ENCODE data around the gene GPC6.
"Not testable (repeated sequence)": the region's sequence is repeated elsewhere in the genome, so short reads cannot be mapped to it uniquely, and the experiment has no call there.

GPC6 gene

GRCh38 chr13:94209117-94209516 is 982.5 kb downstream of the GPC6 start:
- no peak overlapping the region for H3K4me3 ChIP-seq (replicated peaks; ENCODE audit: low read depth, low read length)
- TF ChIP-seq, protein P1, sequence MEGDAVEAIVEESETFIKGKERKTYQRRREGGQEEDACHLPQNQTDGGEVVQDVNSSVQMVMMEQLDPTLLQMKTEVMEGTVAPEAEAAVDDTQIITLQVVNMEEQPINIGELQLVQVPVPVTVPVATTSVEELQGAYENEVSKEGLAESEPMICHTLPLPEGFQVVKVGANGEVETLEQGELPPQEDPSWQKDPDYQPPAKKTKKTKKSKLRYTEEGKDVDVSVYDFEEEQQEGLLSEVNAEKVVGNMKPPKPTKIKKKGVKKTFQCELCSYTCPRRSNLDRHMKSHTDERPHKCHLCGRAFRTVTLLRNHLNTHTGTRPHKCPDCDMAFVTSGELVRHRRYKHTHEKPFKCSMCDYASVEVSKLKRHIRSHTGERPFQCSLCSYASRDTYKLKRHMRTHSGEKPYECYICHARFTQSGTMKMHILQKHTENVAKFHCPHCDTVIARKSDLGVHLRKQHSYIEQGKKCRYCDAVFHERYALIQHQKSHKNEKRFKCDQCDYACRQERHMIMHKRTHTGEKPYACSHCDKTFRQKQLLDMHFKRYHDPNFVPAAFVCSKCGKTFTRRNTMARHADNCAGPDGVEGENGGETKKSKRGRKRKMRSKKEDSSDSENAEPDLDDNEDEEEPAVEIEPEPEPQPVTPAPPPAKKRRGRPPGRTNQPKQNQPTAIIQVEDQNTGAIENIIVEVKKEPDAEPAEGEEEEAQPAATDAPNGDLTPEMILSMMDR (IDR thresholded peaks at IDR 0.05; ENCODE audit: low read depth, low read length, missing control alignments), result no peak
- DNase-seq (ENCODE audit: extremely low read depth, low read depth), result no peak

GRCh38 chr13:94209913-94210312 is 983.3 kb downstream of the GPC6 start:
- not testable (repeated sequence) for DNase-seq (ENCODE audit: extremely low read depth, low read depth); H3K4me3 ChIP-seq (replicated peaks; ENCODE audit: low read depth, low read length)

GRCh38 chr13:94210816-94211215 is 984.2 kb downstream of the GPC6 start:
- TF ChIP-seq, protein P1 (IDR thresholded peaks at IDR 0.05; ENCODE audit: low read depth, low read length, missing control alignments), result no peak
- no peak overlapping the region for H3K4me3 ChIP-seq (replicated peaks; ENCODE audit: low read depth, low read length)

DNA sequence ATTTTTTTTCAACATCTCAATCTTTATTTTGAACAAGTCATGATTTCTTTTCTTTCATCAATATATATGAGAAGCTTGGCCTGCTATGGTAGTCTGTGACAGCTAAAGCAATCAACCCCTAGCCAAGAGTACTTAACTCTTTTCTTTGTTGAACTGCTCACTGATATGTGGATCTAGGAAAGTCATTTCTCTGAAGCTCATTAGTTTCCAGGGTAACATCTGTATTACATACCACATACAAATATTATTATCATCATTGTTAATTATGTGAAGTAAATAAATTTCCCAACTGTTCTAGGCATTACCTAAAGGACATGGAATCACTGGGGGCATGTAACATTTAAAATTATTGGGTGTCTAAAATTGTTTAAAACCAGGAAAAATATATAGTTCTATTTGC is 985.6 kb downstream of the GPC6 start:
- H3K4me3 ChIP-seq (replicated peaks; ENCODE audit: low read depth, low read length), result no peak overlapping the region
- TF ChIP-seq, protein P1 (IDR thresholded peaks at IDR 0.05; ENCODE audit: low read depth, low read length, missing control alignments), result no peak
- no peak for DNase-seq (ENCODE audit: extremely low read depth, low read depth)

More at GRCh38 chr13:94210816-94211215, 984.2 kb downstream of the GPC6 start:
- DNase-seq (ENCODE audit: extremely low read depth, low read depth), result no peak

DNA sequence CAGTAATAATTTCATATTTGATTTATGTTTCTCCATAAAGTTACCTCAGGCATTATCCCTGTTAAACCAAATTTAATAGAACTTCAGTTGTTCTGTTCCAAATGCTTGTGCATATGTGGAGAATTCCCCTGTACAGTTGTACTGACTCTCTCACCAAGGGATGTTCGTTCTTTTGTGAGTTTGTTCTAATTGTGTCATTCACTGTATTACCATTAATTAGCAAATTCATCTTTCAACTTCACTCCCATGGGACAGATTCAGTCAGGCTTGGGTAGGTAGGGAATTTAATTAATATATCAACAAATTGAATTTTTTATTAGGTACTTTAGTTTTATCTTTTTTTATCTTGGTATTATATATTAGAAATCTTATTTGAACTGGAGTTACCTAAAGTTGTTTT is 987.5 kb downstream of the GPC6 start:
- TF ChIP-seq, protein P1 (IDR thresholded peaks at IDR 0.05; ENCODE audit: low read depth, low read length, missing control alignments), result no peak
- no peak overlapping the region for H3K4me3 ChIP-seq (replicated peaks; ENCODE audit: low read depth, low read length)
- no peak for DNase-seq (ENCODE audit: extremely low read depth, low read depth)

GRCh38 chr13:94214975-94215374 is 988.4 kb downstream of the GPC6 start:
- no peak overlapping the region for H3K4me3 ChIP-seq (replicated peaks; ENCODE audit: low read depth, low read length)
- DNase-seq (ENCODE audit: extremely low read depth, low read depth), result no peak
- TF ChIP-seq, protein P1 (IDR thresholded peaks at IDR 0.05; ENCODE audit: low read depth, low read length, missing control alignments), result no peak

GRCh38 chr13:94216476-94216875 is 989.9 kb downstream of the GPC6 start:
- TF ChIP-seq, protein P1 (IDR thresholded peaks at IDR 0.05; ENCODE audit: low read depth, low read length, missing control alignments), result no peak
- no peak overlapping the region for H3K4me3 ChIP-seq (replicated peaks; ENCODE audit: low read depth, low read length)
- no peak for DNase-seq (ENCODE audit: extremely low read depth, low read depth)
